ENCODE data around the gene GPRC5B. TPM values are rescaled to one million over a fixed set of nuclear protein-coding genes. Genes with fewer than 3 reads are reported as not detected.

The GPRC5B gene
- polyA plus RNA-seq, 3 donors, result 98.3 to 108 (median 105) TPM

GRCh38 chr16:19879241-19879792 lies 5.3 kb downstream of the GPRC5B start:
- DNase-seq (ENCODE audit: extremely low read depth in 1 of 11, low read depth in 9 of 11, low spot score in 4 of 11), result no peak

GRCh38 chr16:19878757-19879156 lies 5.9 kb downstream of the GPRC5B start:
- DNase-seq (ENCODE audit: extremely low read depth in 1 of 11, low read depth in 9 of 11, low spot score in 4 of 11), result no peak

GRCh38 chr16:19876501-19877059 lies 8.1 kb downstream of the GPRC5B start:
- DNase-seq (ENCODE audit: extremely low read depth in 1 of 11, low read depth in 9 of 11, low spot score in 4 of 11), result no peak

GRCh38 chr16:19875900-19876299 lies 8.7 kb downstream of the GPRC5B start:
- no peak for DNase-seq (ENCODE audit: extremely low read depth in 1 of 11, low read depth in 9 of 11, low spot score in 4 of 11)

- no peak for DNase-seq (ENCODE audit: extremely low read depth in 1 of 11, low read depth in 9 of 11, low spot score in 4 of 11)
These were observed 9.6 kb downstream of the GPRC5B start for GRCh38 chr16:19874851-19875546.

GRCh38 chr16:19874026-19874425 lies 10.6 kb downstream of the GPRC5B start:
- no peak for DNase-seq (ENCODE audit: extremely low read depth in 1 of 11, low read depth in 9 of 11, low spot score in 4 of 11)

- DNase-seq (ENCODE audit: extremely low read depth in 1 of 11, low read depth in 9 of 11, low spot score in 4 of 11), result no peak
These were observed 11.7 kb downstream of the GPRC5B start for GRCh38 chr16:19872935-19873334.

GRCh38 chr16:19872179-19872863 lies 12.3 kb downstream of the GPRC5B start:
- no peak for DNase-seq (ENCODE audit: extremely low read depth in 1 of 11, low read depth in 9 of 11, low spot score in 4 of 11)

- DNase-seq (ENCODE audit: extremely low read depth in 1 of 11, low read depth in 9 of 11, low spot score in 4 of 11), result no peak
These were observed 12.9 kb downstream of the GPRC5B start for GRCh38 chr16:19871721-19872120.

GRCh38 chr16:19868421-19868820 lies 16.2 kb downstream of the GPRC5B start:
- no peak for DNase-seq (ENCODE audit: extremely low read depth in 1 of 11, low read depth in 9 of 11, low spot score in 4 of 11)

- DNase-seq (ENCODE audit: extremely low read depth in 1 of 11, low read depth in 9 of 11, low spot score in 4 of 11), result no peak
These were observed 20.1 kb downstream of the GPRC5B start for GRCh38 chr16:19864566-19864965.

- no peak for DNase-seq (ENCODE audit: extremely low read depth in 1 of 11, low read depth in 9 of 11, low spot score in 4 of 11)
These were observed 20.7 kb downstream of the GPRC5B start for GRCh38 chr16:19863990-19864389.

- DNase-seq (ENCODE audit: extremely low read depth in 1 of 11, low read depth in 9 of 11, low spot score in 4 of 11), result no peak
These were observed 22.8 kb downstream of the GPRC5B start for GRCh38 chr16:19861811-19862327.

GRCh38 chr16:19861133-19861532 lies 23.5 kb downstream of the GPRC5B start:
- DNase-seq (ENCODE audit: extremely low read depth in 1 of 11, low read depth in 9 of 11, low spot score in 4 of 11), result no peak

- no peak for DNase-seq (ENCODE audit: extremely low read depth in 1 of 11, low read depth in 9 of 11, low spot score in 4 of 11)
These were observed 24.2 kb downstream of the GPRC5B start for GRCh38 chr16:19860166-19861041.

- no peak for DNase-seq (ENCODE audit: extremely low read depth in 1 of 11, low read depth in 9 of 11, low spot score in 4 of 11)
These were observed 25.0 kb downstream of the GPRC5B start for GRCh38 chr16:19859603-19860002.

- no peak for DNase-seq (ENCODE audit: extremely low read depth in 1 of 11, low read depth in 9 of 11, low spot score in 4 of 11)
These were observed 25.5 kb downstream of the GPRC5B start for GRCh38 chr16:19859166-19859565.

- DNase-seq (ENCODE audit: extremely low read depth in 1 of 11, low read depth in 9 of 11, low spot score in 4 of 11), result no peak
These were observed 26.2 kb downstream of the GPRC5B start for GRCh38 chr16:19858340-19859018.
